H1 (cell line): ENCODE results near the gene CEP85L. TPM values are rescaled to one million over a fixed set of nuclear protein-coding genes. Genes with fewer than 3 reads are reported as not detected.

Source experiments
- CTCF ChIA-PET: fragments of 300-600 bp; sonication (Branson Sonifier 250); formaldehyde crosslinking; loops from one replicate; lab custom pipeline; 2021; ENCODE audit not compliant: partially characterized antibody; lab: Charles Lee
- POLR2A ChIA-PET: fragments of 300-600 bp; sonication (Branson Sonifier 250); formaldehyde crosslinking; loops from one replicate; lab custom pipeline; 2021; ENCODE audit warnings: inconsistent platforms; ENCODE audit not compliant: partially characterized antibody; lab: Charles Lee
- DNase-seq, 2 experiments: peaks; one replicate each; pipeline versions ENCODE4 v3.0.0 to v3.0.0-alpha.2; 2010 to 2022; ENCODE audit warnings: low spot score in 2 of 2, low read depth in 1 of 2, mixed read lengths in 1 of 2
- FAIRE-seq: peaks from 2 replicates; lab custom pipeline; 2011; peaks lifted over from hg19 to GRCh38; lab: Jason Lieb, UNC
- H2AFZ ChIP-seq: 2 replicates; pipeline ENCODE4 v1.8.1; 2012; ENCODE audit warnings: low read length, inconsistent platforms
- H2AK5ac ChIP-seq: 2 replicates; pipeline ENCODE4 v1.6.1; 2013; ENCODE audit warnings: low read depth, low read length
- H2BK120ac ChIP-seq: replicated peaks from 2 replicates; pipeline ENCODE3; 2013; ENCODE audit warnings: low read depth, low read length, inconsistent platforms
- H2BK12ac ChIP-seq: 2 replicates; pipeline ENCODE4 v1.6.1; 2013; ENCODE audit warnings: low read depth, low read length
- H2BK15ac ChIP-seq: 2 replicates; pipeline ENCODE4 v1.6.1; 2013; ENCODE audit warnings: low read length
- H2BK20ac ChIP-seq: 2 replicates; pipeline ENCODE4 v1.6.1; 2013; ENCODE audit warnings: low read length
- H2BK5ac ChIP-seq: 2 replicates; pipeline ENCODE4 v1.6.1; 2013; ENCODE audit warnings: low read depth, low read length
- H3K14ac ChIP-seq: 2 replicates; pipeline ENCODE4 v1.6.1; 2013; ENCODE audit warnings: inconsistent platforms; ENCODE audit not compliant: insufficient read length
- H3K18ac ChIP-seq: 2 replicates; pipeline ENCODE4 v1.6.1; 2013; ENCODE audit warnings: low read length; ENCODE audit errors: extremely low read depth
- H3K23ac ChIP-seq: 2 replicates; pipeline ENCODE4 v1.6.1; 2013; ENCODE audit warnings: inconsistent platforms; ENCODE audit not compliant: insufficient read length
- H3K23me2 ChIP-seq: 2 replicates; pipeline ENCODE4 v1.6.1; 2013; ENCODE audit warnings: low read depth, low read length
- H3K27ac ChIP-seq: 2 replicates; pipeline ENCODE4 v1.6.1; 2011; ENCODE audit warnings: low read depth, low read length, inconsistent platforms
- H3K27me3 ChIP-seq, 4 experiments: replicated peaks in 1 of 4; 1 replicate in 1 of 4; 2 replicates in 3 of 4; pipeline versions ENCODE4 v1.6.1 to v1.8.1; 2011 to 2013; ENCODE audit warnings: low read length in 3 of 4, mild to moderate bottlenecking in 3 of 4, inconsistent platforms in 2 of 4, mixed read lengths in 2 of 4, moderate library complexity in 1 of 4; ENCODE audit not compliant: control insufficient read depth in 3 of 4, insufficient read depth in 3 of 4; ENCODE audit errors: extremely low read depth in 1 of 4
- H3K36me3 ChIP-seq, 4 experiments: 2 replicates each; pipeline versions ENCODE4 v1.6.1 to v1.8.1; 2011 to 2013; ENCODE audit warnings: mild to moderate bottlenecking in 4 of 4, low read length in 3 of 4, moderate library complexity in 2 of 4, control low read depth in 1 of 4, inconsistent platforms in 1 of 4; ENCODE audit not compliant: insufficient read depth in 4 of 4, control insufficient read depth in 2 of 4
- H3K4ac ChIP-seq: replicated peaks from 2 replicates; pipeline ENCODE3; 2013; ENCODE audit warnings: low read length, low read depth, mixed read lengths, inconsistent platforms; ENCODE audit not compliant: insufficient read length
- H3K4me1 ChIP-seq, 4 experiments: replicated peaks in 1 of 4; 1 replicate in 1 of 4; 2 replicates in 3 of 4; pipeline versions ENCODE4 v1.6.1 to v1.8.1; 2011 to 2013; ENCODE audit warnings: low read length in 3 of 4, inconsistent platforms in 2 of 4, mixed read lengths in 1 of 4; ENCODE audit not compliant: insufficient read depth in 4 of 4, control insufficient read depth in 3 of 4
- H3K4me2 ChIP-seq, 2 experiments: 2 replicates each; pipeline versions ENCODE4 v1.6.1 to v1.8.1; 2011 to 2013; ENCODE audit warnings: low read depth in 2 of 2, low read length in 2 of 2, control low read depth in 1 of 2, inconsistent platforms in 1 of 2, mild to moderate bottlenecking in 1 of 2; ENCODE audit not compliant: insufficient read depth in 1 of 2
- H3K4me3 ChIP-seq, 4 experiments: fragments of 200-600, 300-600 bp in 1 of 4; sonication (generic), shearing (Covaris generic), sonication (Bioruptor Twin) in 1 of 4; 2 replicates each; pipeline versions ENCODE4 v1.5.1 to v1.8.1; 2011 to 2016; ENCODE audit warnings: low read length in 4 of 4, low read depth in 3 of 4, control low read depth in 2 of 4, inconsistent platforms in 2 of 4, mild to moderate bottlenecking in 2 of 4, mixed read lengths in 1 of 4, moderate library complexity in 1 of 4; ENCODE audit not compliant: insufficient read depth in 2 of 4; ENCODE audit errors: extremely low read depth in 1 of 4
- H3K56ac ChIP-seq: replicated peaks from 2 replicates; pipeline ENCODE3; 2013; ENCODE audit warnings: low read depth, mild to moderate bottlenecking, mixed read lengths, low read length, inconsistent platforms; ENCODE audit not compliant: insufficient read length
- H3K79me1 ChIP-seq: 2 replicates; pipeline ENCODE4 v1.6.1; 2013; ENCODE audit warnings: low read depth, low read length, control low read depth
- H3K79me2 ChIP-seq, 2 experiments: 2 replicates each; pipeline versions ENCODE4 v1.6.1 to v1.8.1; 2012 to 2013; ENCODE audit warnings: low read length in 2 of 2, mild to moderate bottlenecking in 2 of 2, inconsistent platforms in 1 of 2; ENCODE audit not compliant: insufficient read depth in 2 of 2, control insufficient read depth in 1 of 2
- H3K9ac ChIP-seq, 4 experiments: replicated peaks in 1 of 4; 1 replicate in 1 of 4; 2 replicates in 3 of 4; pipeline versions ENCODE4 v1.6.1 to v1.8.1; 2011 to 2013; ENCODE audit warnings: low read depth in 3 of 4, low read length in 3 of 4, control low read depth in 2 of 4, mild to moderate bottlenecking in 2 of 4, moderate library complexity in 2 of 4, inconsistent platforms in 1 of 4; ENCODE audit errors: extremely low read depth in 1 of 4
- H3K9me3 ChIP-seq, 2 experiments: 2 replicates each; pipeline versions ENCODE4 v1.6.1 to v1.8.1; 2012 to 2013; ENCODE audit warnings: mild to moderate bottlenecking in 2 of 2, moderate library complexity in 2 of 2, control low read depth in 1 of 2, inconsistent platforms in 1 of 2, low read depth in 1 of 2, low read length in 1 of 2, mixed read lengths in 1 of 2; ENCODE audit not compliant: insufficient read depth in 2 of 2
- H4K20me1 ChIP-seq, 2 experiments: replicated peaks in 1 of 2; 2 replicates each; pipeline versions ENCODE3 to v1.8.1; 2011 to 2013; ENCODE audit warnings: inconsistent platforms in 2 of 2, low read length in 2 of 2, mild to moderate bottlenecking in 1 of 2; ENCODE audit not compliant: insufficient read depth in 2 of 2, control insufficient read depth in 1 of 2
- H4K5ac ChIP-seq: 2 replicates; pipeline ENCODE4 v1.6.1; 2013; ENCODE audit warnings: low read length, low read depth, mixed read lengths, inconsistent platforms; ENCODE audit not compliant: insufficient read length
- H4K8ac ChIP-seq: 2 replicates; pipeline ENCODE4 v1.8.0; 2013; ENCODE audit warnings: mild to moderate bottlenecking, moderate library complexity, low read length, inconsistent platforms; ENCODE audit not compliant: insufficient read depth; ENCODE audit errors: extremely low read depth
- H4K91ac ChIP-seq: replicated peaks from 2 replicates; pipeline ENCODE3; 2013; ENCODE audit warnings: low read length, mixed read lengths, inconsistent platforms; ENCODE audit not compliant: insufficient read length
- CBX5 ChIP-seq: fragments of 300-800, 300-1000 bp; sonication (generic); IDR thresholded peaks from 2 replicates; pipeline ENCODE4 v1.7.1; 2016; ENCODE audit warnings: antibody characterized with exemption, low read length, low read depth
- JUN ChIP-seq: IDR thresholded peaks from 2 replicates; pipeline ENCODE4 v1.6.1; 2011; ENCODE audit warnings: low read depth, mild to moderate bottlenecking, improper control_type of control experiment, low read length
- KDM1A ChIP-seq: fragments of 200-600, 300-600 bp; sonication (generic); IDR thresholded peaks from 2 replicates; pipeline ENCODE4 v1.7.1; 2016; ENCODE audit warnings: mild to moderate bottlenecking, low read length, borderline replicate concordance
- PHF8 ChIP-seq: fragments of 200-600 bp; sonication (generic); conservative IDR thresholded peaks from 2 replicates; pipeline ENCODE4 v1.7.1; 2012; ENCODE audit warnings: low read depth, mild to moderate bottlenecking, inconsistent platforms, low read length, moderate library complexity
- POLR2AphosphoS5 ChIP-seq: IDR thresholded peaks from 2 replicates; pipeline ENCODE4 v1.6.1; 2011; ENCODE audit warnings: low read depth, low read length
- TAF7 ChIP-seq: optimal IDR thresholded peaks from 2 replicates; pipeline ENCODE3; 2011; ENCODE audit warnings: low read depth, mild to moderate bottlenecking, inconsistent platforms, low read length, moderate library complexity, borderline replicate concordance
- YY1 ChIP-seq: IDR thresholded peaks from 2 replicates; pipeline ENCODE4 v1.6.1; 2011; ENCODE audit warnings: low read depth, mild to moderate bottlenecking, low read length
- WGBS, 2 experiments: shearing (Covaris generic) in 1 of 2; methylation state at CpG; one replicate each; pipeline versions ENCODE4 v1.1.6 to v1.1.7; 2013 to 2015; ENCODE audit warnings: low lambda C conversion rate in 2 of 2, mixed read lengths in 2 of 2, inconsistent platforms in 1 of 2, low coverage in 1 of 2, missing lambda C conversion rate in 1 of 2; ENCODE audit not compliant: insufficient replicate concordance in 2 of 2, insufficient coverage in 1 of 2, insufficient read length in 1 of 2; ENCODE audit errors: extremely low coverage in 1 of 2, missing lambda C conversion rate in 1 of 2; 5-methylcytosine and 5-hydroxymethylcytosine counted together
- polyA plus RNA-seq, 7 experiments: library from polyadenylated mRNA; depleted of rRNA in 3 of 7; stranded (reverse) in 5 of 7; unstranded in 2 of 7; fragments of >200 nt in 5 of 7; fragments of 200-250 nt in 2 of 7; gene quantifications; 1 replicate in 5 of 7; 2 replicates in 1 of 7; 4 replicates in 1 of 7; pipeline versions ENCODE4 v1.2.1 to v1.2.3, GENCODE V29; 2011 to 2013; ENCODE audit warnings: missing spikeins in 2 of 7, mixed read lengths in 2 of 7
- total RNA-seq: library from RNA; stranded (reverse); fragmentation: NEBNext Ultra II Directional; extraction: Animal tissue kit (Norgen Biotek cat#: 25700); gene quantifications from 2 replicates; pipeline ENCODE4 v1.2.1, GENCODE V29; 2021

Gene CEP85L
- total and polyA plus RNA-seq, 2 of the 8 experiments (the other 6 are each of a cell fraction or from before 2014, with no cell fraction given): 3.2 to 27.6 TPM

DNA sequence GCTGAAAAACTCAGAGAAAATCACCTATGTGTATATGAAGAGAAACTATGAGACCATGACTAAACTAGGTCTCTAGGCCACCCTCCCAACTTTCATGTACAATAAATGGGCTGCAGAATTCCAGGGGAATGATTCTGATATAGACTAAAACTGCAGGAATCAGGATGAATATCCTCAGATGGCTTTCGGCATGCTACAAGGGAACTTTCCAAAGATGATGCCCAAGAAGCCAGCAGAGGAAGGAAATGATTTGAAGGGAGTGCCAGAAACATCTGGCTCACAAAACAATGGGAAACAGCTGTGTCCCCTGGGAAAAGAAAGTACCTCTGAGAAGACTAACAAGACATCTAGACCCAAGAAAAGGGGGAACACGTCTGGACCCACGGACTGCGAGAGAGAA lies 62.2 kb downstream of the CEP85L start:
- H2BK120ac ChIP-seq: no peak overlapping the region
- no peak overlapping the region for H3K4ac ChIP-seq
- DNase-seq (no peak), FAIRE-seq (no peak)
- no peak overlapping the region for H4K5ac ChIP-seq
- no peak overlapping the region for H3K18ac ChIP-seq
- H3K36me3 ChIP-seq: no peaks in the 10 kb centered on the region
- no peak overlapping the region for H3K9ac ChIP-seq
- H3K79me1 ChIP-seq: no peaks in the 10 kb centered on the region
- H3K23ac ChIP-seq: no peak overlapping the region
- H2BK15ac ChIP-seq: no peak overlapping the region
- H3K4me2 ChIP-seq: no peak overlapping the region
- H3K79me2 ChIP-seq: no peaks in the 10 kb centered on the region; a peak in 1 of 4 replicates
- H3K9me3 ChIP-seq: no peaks in the 10 kb centered on the region
- H3K56ac ChIP-seq: no peak overlapping the region
- no peaks in the 10 kb centered on the region; the same call in 1 of the 2 replicates for H3K23me2 ChIP-seq
- peaks cover 0 to 1% of the 10 kb centered on the region in 2 experiments for H4K20me1 ChIP-seq
- H2AK5ac ChIP-seq: no peak overlapping the region
- H2BK20ac ChIP-seq: no peak overlapping the region
- H4K8ac ChIP-seq: no peak overlapping the region
- no peak overlapping the region for H2BK5ac ChIP-seq
- 91% methylated on average over 4 of the region's 4 CpGs; no CpG with 5 or more reads in 1 of the 2 experiments for WGBS, 2 experiments
- ChIA-PET CTCF (interaction anchor here (4.4 kb wide), 1 partner anchor 9 kb away, joined by 14 read pairs; no protein-coding TSS in a partner anchor), POLR2A (no interaction called here)
- no peak overlapping the region for H2BK12ac ChIP-seq
- no peak overlapping the region for H2AFZ ChIP-seq
- H3K4me3 ChIP-seq: no peak overlapping the region
- H4K91ac ChIP-seq: no peak overlapping the region
- H3K4me1 ChIP-seq: peaks cover 0 to 2% (median 0%) of the 10 kb centered on the region in 4 experiments; a peak in 3 of 7 replicates
- H3K27ac ChIP-seq: no peak overlapping the region
- no peaks in the 10 kb centered on the region for H3K27me3 ChIP-seq
- no peak overlapping the region for H3K14ac ChIP-seq
- no peak for TF ChIP-seq PHF8
- no peak for TF ChIP-seq JUN
- no peak for TF ChIP-seq YY1
- TF ChIP-seq KDM1A: no peak
- no peak for TF ChIP-seq TAF7
- TF ChIP-seq CBX5: no peak
- TF ChIP-seq POLR2AphosphoS5: no peak
